ENCODE results near the gene CD59. TPM values are rescaled to one million over a fixed set of nuclear protein-coding genes. Genes with fewer than 3 reads are reported as not detected.

Gene CD59
- total RNA-seq, 3 donors from 2014 or later = 317 to 382 (median 381) TPM

DNA sequence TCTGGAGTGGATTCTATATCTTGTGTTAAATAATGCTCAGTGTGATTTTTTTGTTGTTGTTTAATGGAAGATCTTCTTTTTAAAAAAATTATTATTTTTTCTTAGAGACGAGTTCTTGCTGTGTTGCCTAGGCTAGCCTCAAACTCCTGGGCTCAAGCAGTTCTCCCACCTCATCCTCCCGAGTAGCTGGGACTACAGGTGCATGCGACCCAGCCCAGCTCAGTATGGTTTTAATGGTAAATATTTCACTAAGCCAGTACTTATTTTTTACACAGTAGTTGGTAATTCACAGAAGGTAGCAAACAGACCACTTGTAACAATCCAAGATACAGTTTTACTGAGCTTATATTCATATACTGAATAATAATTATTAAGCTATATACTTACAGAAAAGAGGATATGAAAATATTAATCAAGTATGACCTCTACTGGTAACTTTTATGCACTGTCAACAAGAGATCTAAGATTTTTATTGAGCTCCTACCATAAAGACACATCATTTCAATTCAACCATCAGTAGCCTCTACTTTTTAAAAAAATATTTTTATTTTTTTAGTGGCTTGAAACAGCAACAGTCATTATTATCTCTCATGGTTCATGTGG lies 6.1 kb upstream of the CD59 start:
- intact Hi-C loops (cut with DNase I, micrococcal nuclease) = loop anchor here (10.0 kb wide), 2 partner anchors 198 to 378 kb away; no protein-coding TSS in a partner anchor

DNA sequence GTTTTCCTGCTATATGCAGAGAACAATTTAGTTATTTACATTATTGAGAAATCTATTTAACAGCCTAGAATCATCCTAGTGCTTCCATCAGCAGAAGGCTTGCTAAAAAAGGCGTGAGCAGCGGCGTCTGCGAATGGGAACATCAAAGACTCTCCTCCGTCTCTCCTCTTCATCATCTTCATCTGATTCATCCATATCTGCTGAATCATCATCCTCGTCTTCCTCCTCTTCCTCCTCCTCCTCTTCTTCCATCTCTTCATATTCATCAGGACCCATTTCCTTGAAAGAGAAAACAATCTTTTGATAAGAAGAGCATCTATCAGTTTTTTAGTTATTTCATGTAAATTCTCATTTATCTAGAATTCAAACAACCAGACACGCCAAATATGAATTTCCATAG lies 5.6 kb upstream of the CD59 start:
- H3K9me3 ChIP-seq = no peaks in the 10 kb centered on the region
- DNase-seq = no peak
- H3K36me3 ChIP-seq (ENCODE audit: low read depth) = no peaks in the 10 kb centered on the region
- H3K4me3 ChIP-seq = no peak overlapping the region
- H3K4me1 ChIP-seq (ENCODE audit: low read depth) = no peaks in the 10 kb centered on the region
- no peak for TF ChIP-seq CTCF (IDR thresholded peaks at IDR 0.05)
- intact Hi-C loops (cut with DNase I, micrococcal nuclease) = loop anchor here (10.0 kb wide), 2 partner anchors 197 to 377 kb away; no protein-coding TSS in a partner anchor
- ATAC-seq = no peak

More for the DNA sequence above, 6.1 kb upstream of the CD59 start:
- TF ChIP-seq CTCF (IDR thresholded peaks at IDR 0.05) = no peak
- H3K4me3 ChIP-seq = no peak overlapping the region
- no peaks in the 10 kb centered on the region for H3K36me3 ChIP-seq (ENCODE audit: low read depth)
- H3K9me3 ChIP-seq = no peaks in the 10 kb centered on the region
- DNase-seq = no peak
- ATAC-seq = peak; percentile 36
- no peaks in the 10 kb centered on the region for H3K4me1 ChIP-seq (ENCODE audit: low read depth)

- DNase-seq = no peak
- ATAC-seq = no peak
- TF ChIP-seq CTCF (IDR thresholded peaks at IDR 0.05) = no peak
- Histone ChIP-seq H3K9me3 (no peaks in the 10 kb centered on the region), H3K36me3 (ENCODE audit: low read depth) (no peaks in the 10 kb centered on the region), H3K4me1 (ENCODE audit: low read depth) (peaks cover 24% of the 10 kb centered on the region), H3K4me3 (no peak overlapping the region)
- intact Hi-C loops (cut with DNase I, micrococcal nuclease) = no loop called here
Observed at GRCh38 chr11:33737362-33737821, 1.2 kb upstream of the CD59 start.

DNA sequence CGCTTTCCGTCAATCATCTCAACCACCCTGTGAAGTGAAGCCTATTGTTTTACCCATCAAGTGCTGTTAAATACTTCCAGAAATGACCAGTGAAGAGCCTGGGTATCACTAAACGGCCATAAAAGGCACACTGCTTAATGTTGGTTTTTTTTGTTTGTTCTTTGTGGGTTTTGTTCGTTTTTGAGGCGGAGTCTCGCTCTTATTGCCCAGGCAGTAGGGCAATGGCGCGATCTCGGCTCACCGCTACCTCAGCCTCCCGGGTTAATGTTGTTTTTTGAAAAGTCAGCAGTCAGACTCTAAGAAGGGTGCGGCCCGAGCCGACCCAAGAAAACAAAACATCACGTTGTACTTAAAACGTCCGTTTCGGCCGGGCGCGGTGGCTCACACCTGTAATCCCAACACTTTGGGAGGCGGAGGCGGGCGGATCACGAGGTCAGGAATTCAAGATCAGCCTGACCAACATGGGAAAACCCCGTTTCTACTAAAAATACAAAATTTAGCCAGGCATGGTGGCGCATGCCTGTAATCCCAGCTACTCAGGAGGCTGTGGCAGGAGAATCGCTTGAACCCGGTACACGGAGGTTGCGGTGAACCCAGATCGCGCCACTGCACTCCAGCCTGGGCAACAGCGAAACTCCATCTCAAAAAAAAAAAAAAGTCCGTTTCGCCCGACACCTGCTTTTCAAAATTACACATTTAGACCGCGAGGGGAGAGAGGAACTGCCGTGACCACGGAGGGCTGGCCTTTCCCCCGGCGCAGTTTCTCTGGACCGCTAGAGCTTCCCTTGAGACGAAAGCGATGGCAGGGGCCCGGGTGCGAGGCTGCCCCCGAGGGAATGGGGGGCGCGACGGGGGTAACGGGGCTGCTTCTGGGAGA lies 714 bp downstream of the CD59 start:
- no peaks in the 10 kb centered on the region for H3K36me3 ChIP-seq (ENCODE audit: low read depth)
- H3K4me1 ChIP-seq (ENCODE audit: low read depth) = peaks cover 38% of the 10 kb centered on the region
- TF ChIP-seq CTCF (IDR thresholded peaks at IDR 0.05) = no peak
- H3K9me3 ChIP-seq = no peaks in the 10 kb centered on the region
- intact Hi-C loops (cut with DNase I, micrococcal nuclease) = no loop called here
- peak overlapping the region; percentile 79 for H3K4me3 ChIP-seq
- ATAC-seq (peak; percentile 32), DNase-seq (peak; percentile 64 to 74 (median 73))

DNA sequence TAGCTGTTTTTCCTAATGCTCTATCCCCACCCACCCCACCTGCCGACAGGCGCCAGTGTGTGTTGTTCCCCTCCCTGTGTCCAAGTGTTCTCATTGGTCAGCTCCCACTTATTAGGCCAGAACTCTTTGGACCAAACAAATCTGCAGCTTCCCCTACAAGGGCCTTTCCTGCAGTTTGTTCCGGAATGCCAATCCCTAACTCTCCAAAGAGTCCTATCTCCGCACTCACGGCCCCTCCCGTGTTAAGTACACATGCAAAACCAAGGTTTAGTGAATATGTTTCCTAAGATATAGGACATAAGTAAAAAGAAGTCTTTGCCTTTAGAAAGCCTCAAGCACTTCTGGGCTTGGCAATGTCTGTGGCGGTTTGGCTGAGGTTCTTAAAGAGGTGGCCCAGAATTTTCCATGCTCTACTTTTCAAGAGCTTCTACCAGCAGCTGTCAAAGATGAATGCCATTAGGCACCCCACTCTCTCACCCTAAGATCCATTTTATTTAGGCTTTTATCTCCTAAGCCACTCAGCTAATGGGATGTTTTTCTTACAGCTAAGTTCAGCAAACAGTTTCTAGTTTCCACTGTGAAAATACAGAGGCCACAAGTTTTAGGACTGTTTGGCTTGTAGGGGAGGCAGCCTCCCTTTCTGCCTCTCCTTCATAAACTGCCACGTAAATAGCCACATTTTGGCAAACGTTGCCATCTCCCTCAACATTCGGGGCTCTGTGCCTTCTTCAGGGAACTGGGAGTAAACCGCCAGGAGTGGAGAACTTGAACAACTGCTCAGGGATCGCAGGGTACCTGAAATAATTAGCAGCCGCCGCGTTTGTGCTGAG lies 1.6 kb downstream of the CD59 start:
- TF ChIP-seq CTCF (IDR thresholded peaks at IDR 0.05) = no peak
- peaks cover 38% of the 10 kb centered on the region for H3K4me1 ChIP-seq (ENCODE audit: low read depth)
- H3K36me3 ChIP-seq (ENCODE audit: low read depth) = no peaks in the 10 kb centered on the region
- ATAC-seq (peak; percentile 36), DNase-seq (peak in 2 of 3 donors; percentile 43 to 55)
- intact Hi-C loops (cut with DNase I, micrococcal nuclease) = no loop called here
- no peaks in the 10 kb centered on the region for H3K9me3 ChIP-seq
- H3K4me3 ChIP-seq = peak overlapping the region; percentile 79
